GM23248 (cell line): ENCODE data around the gene DDR1.

Experiments
- EZH2 ChIP-seq: fragments of 200-600 bp; sonication (generic); IDR thresholded peaks from 2 replicates; pipeline ENCODE4 v1.6.1; 2018; ENCODE audit warnings: antibody characterized with exemption, mild to moderate bottlenecking; ENCODE audit not compliant: insufficient read depth, poor library complexity, severe bottlenecking
- EZH2phosphoT487 ChIP-seq: fragments of 200-600 bp; sonication (generic); IDR thresholded peaks from 2 replicates; pipeline ENCODE4 v1.6.1; 2018; ENCODE audit warnings: antibody characterized with exemption, moderate library complexity, mild to moderate bottlenecking, low read depth; ENCODE audit not compliant: insufficient read depth

DNA sequence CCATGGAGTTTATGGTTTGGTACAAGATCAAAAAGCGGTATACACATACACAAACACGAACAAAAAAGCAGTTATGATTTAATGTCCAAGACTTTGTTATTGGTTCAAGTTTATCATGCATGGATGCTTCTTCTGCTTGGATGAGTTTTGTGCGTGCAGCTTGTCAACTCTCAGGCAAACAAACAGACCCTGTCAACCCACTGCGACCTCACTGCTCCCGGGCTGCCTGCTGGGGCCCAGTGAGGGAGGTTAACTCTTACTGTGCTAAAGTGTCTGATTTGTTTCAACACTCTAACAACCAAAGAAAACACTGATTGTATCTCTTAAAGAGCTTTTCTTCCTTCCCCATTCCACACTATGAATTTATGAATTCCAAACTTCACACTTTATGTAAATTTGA lies 26.8 kb upstream of the DDR1 start:
- TF ChIP-seq EZH2 (no peak), EZH2phosphoT487 (no peak)
